Measurements from ENCODE around the gene ROR2. TPM values are rescaled to one million over a fixed set of nuclear protein-coding genes. Genes with fewer than 3 reads are reported as not detected.

The ROR2 gene
- total RNA-seq, 4 donors from 2014 or later = 0.19 to 1.7 (median 0.38) TPM

DNA sequence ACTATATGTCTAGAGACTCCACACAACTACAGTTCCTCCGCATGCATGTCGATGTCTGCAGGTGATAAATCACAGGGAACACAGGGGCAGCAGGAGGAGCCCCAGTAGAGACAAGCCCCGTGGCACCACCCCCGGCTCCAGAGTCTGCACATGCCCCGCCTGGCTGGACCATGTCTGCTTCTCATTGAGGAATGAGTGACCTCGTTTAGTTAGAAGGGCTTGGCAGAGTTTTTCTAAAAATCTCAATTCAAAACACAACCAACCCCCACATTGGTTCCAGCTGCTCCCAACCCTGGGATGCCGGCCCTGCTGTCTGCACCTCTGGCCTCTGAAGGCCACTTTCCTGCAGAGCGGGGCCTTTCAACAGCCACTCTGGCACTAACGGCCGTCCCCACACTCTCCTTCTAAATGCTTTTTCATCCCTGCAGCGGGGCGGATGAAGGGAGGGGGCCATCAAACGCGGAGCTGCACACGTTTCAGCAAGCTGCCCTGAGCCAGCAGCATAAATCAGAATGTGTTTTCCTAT is 106.3 kb downstream of the ROR2 start:
- TF ChIP-seq, protein P1, sequence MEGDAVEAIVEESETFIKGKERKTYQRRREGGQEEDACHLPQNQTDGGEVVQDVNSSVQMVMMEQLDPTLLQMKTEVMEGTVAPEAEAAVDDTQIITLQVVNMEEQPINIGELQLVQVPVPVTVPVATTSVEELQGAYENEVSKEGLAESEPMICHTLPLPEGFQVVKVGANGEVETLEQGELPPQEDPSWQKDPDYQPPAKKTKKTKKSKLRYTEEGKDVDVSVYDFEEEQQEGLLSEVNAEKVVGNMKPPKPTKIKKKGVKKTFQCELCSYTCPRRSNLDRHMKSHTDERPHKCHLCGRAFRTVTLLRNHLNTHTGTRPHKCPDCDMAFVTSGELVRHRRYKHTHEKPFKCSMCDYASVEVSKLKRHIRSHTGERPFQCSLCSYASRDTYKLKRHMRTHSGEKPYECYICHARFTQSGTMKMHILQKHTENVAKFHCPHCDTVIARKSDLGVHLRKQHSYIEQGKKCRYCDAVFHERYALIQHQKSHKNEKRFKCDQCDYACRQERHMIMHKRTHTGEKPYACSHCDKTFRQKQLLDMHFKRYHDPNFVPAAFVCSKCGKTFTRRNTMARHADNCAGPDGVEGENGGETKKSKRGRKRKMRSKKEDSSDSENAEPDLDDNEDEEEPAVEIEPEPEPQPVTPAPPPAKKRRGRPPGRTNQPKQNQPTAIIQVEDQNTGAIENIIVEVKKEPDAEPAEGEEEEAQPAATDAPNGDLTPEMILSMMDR (IDR thresholded peaks at IDR 0.05; ENCODE audit: low read depth) = no peak

DNA sequence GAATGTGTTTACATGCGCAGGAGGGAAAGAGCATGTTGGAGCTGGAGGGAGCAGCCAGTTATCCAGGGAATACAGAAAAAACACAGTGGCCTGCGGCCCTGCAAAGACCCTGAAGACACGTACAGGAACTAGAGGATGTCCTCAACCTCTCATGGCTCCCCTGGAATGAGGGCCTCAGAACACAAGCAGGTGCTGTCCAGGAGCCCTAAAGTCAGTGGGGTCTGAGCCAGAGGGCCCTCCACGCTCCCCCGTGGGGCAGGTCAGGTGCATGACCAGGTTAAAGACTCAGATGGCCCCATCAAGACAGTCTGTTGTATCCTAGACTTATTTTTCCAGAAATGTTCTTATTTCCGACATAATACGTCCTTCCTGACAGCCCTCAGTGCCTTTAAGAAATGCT is 106.9 kb downstream of the ROR2 start:
- TF ChIP-seq, protein P1 (IDR thresholded peaks at IDR 0.05; ENCODE audit: low read depth) = no peak

DNA sequence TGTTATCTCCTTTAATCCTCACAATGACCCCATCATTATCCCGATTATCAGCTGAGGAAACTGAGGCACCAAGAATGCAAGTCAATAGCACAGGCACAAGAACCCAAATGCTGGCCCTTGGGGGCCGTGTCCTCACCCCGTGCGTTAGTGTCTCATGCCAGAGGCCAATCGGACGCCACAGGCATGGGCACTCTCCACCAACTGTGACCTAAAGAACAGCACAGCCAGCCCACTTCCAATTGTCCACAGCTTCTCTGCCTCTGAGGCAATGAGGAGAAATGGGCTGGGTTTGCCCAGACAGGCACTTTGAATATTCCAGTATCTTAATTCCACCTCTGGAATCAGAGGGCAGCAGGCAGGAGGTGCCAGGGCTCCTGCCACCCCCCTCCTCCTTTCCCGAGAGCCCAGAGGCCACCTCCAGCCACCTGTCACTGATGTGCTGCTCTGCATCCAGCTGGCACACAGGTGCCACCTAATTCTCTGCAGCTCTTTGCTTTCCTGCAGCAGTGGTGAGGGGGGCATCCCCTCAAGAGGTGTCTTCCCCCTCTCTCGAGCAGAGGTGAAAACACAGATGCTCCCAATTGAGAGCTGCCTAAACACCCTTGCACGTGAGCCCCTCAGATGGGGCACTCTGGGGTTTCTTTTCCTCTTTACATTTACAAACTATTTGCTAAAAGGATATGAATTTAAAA is 107.5 kb downstream of the ROR2 start:
- TF ChIP-seq, protein P1 (IDR thresholded peaks at IDR 0.05; ENCODE audit: low read depth) = no peak

GRCh38 chr9:91841591-91841990 is 108.4 kb downstream of the ROR2 start:
- TF ChIP-seq, protein P1 (IDR thresholded peaks at IDR 0.05; ENCODE audit: low read depth) = no peak

DNA sequence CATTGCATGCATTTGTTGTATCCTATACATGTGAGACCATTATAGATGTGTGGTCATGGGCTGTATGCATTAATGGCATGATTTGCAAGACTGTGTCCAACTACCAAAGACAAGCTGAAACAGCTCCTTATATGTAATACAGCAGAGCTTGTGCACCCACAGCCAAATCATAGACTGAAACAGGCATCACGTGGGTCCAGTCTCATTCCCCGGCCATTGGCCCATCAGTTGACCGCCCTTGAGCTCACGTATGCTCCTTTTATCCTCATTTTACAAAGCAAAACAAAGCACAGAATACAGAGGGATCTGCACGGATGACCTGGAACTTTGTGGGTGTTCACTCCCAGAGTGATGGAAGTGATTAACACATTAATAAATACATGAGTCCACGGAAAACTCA is 109.1 kb downstream of the ROR2 start:
- TF ChIP-seq, protein P1 (IDR thresholded peaks at IDR 0.05; ENCODE audit: low read depth) = no peak

GRCh38 chr9:91840469-91840868 is 109.6 kb downstream of the ROR2 start:
- TF ChIP-seq, protein P1 (IDR thresholded peaks at IDR 0.05; ENCODE audit: low read depth) = no peak

- TF ChIP-seq, protein P1 (IDR thresholded peaks at IDR 0.05; ENCODE audit: low read depth) = no peak
Observed at GRCh38 chr9:91839926-91840465, 110.0 kb downstream of the ROR2 start.
